DND-41 (cell line): ENCODE data around the gene PDLIM7.
A peak's percentile ranks its signal among the peaks of the same experiment; 100 is the strongest.

Source experiments
- CTCF ChIP-seq: IDR thresholded peaks from 2 replicates; pipeline ENCODE4 v1.5.1; 2012; ENCODE audit warnings: borderline replicate concordance, low read length, moderate library complexity, mild to moderate bottlenecking; ENCODE audit not compliant: poor library complexity, severe bottlenecking; ENCODE audit errors: extremely low read depth
- EZH2 ChIP-seq: IDR thresholded peaks from 3 replicates; pipeline ENCODE4 v1.6.1; 2012; ENCODE audit warnings: borderline replicate concordance, low read depth, mild to moderate bottlenecking, moderate library complexity, low read length, inconsistent platforms; ENCODE audit not compliant: severe bottlenecking

GRCh38 chr5:177500685-177501522 is 3.5 kb upstream of the PDLIM7 start:
- TF ChIP-seq CTCF: peak; percentile 96
- no peak for TF ChIP-seq EZH2
